HCT116 (cell line): ENCODE data around the gene WIZ. TPM values are rescaled to one million over a fixed set of nuclear protein-coding genes. Genes with fewer than 3 reads are reported as not detected.
"Not testable (repeated sequence)": the region's sequence is repeated elsewhere in the genome, so short reads cannot be mapped to it uniquely, and the experiment has no call there.

Source experiments
- ATAC-seq: fragments of 200-7000 bp; cut with Tn5 transposase; 2 replicates; pipeline ENCODE4 v1.9.1; 2020; ENCODE audit warnings: mild to moderate bottlenecking, moderate library complexity
- BruUV-seq: library from RNA; stranded (reverse); fragments of 400-500 nt; replicated peaks from 2 replicates; lab custom pipeline; 2021; lab: Mats Ljungman, UMichigan
- CTCF ChIA-PET: fragments of 300-600 bp; sonication (Branson Sonifier 250); formaldehyde crosslinking; loops from one replicate; lab custom pipeline; 2021; ENCODE audit warnings: antibody characterized with exemption; lab: Charles Lee
- POLR2A ChIA-PET: fragments of 300-600, 350-600 bp; sonication (Branson Sonifier 250); formaldehyde crosslinking; loops from one replicate; lab custom pipeline; 2021; ENCODE audit warnings: antibody characterized with exemption; lab: Charles Lee
- RAD21 ChIA-PET, 2 experiments: fragments of 300-600 bp; sonication (Branson Sonifier 250); formaldehyde crosslinking; loops; one replicate each; lab custom pipeline; 2023; ENCODE audit warnings: low total read pairs in 2 of 2; ENCODE audit not compliant: uncharacterized antibody in 2 of 2, unreplicated experiment in 2 of 2, low non-redundant PET in 1 of 2; lab: Charles Lee
- DNase-seq: peaks from one replicate; pipeline ENCODE4 v3.0.0-alpha.2; 2010; ENCODE audit warnings: low read depth, low spot score
- H2AFZ ChIP-seq: fragments of 200-600 bp; shearing (Covaris generic), sonication (generic); 2 replicates; pipeline ENCODE4 v1.6.1; 2017; ENCODE audit warnings: low read depth, mixed run types, mixed read lengths, antibody characterized with exemption, low read length; ENCODE audit not compliant: poor library complexity, severe bottlenecking
- H3K27ac ChIP-seq: 2 replicates; pipeline ENCODE4 v1.5.1; 2012; ENCODE audit warnings: low read depth, low read length
- H3K27me3 ChIP-seq: fragments of 200-600 bp; sonication (generic); 2 replicates; pipeline ENCODE4 v1.6.1; 2016; ENCODE audit warnings: mixed run types, low read length, mixed read lengths; ENCODE audit not compliant: insufficient read depth
- H3K36me3 ChIP-seq, 2 experiments: fragments of 200-500 bp in 1 of 2; fragments of 200-600 bp in 1 of 2; sonication (Bioruptor generic) in 1 of 2; sonication (generic) in 1 of 2; 2 replicates each; pipeline versions ENCODE4 v1.5.1 to v1.6.1; 2014 to 2016; ENCODE audit warnings: low read length in 2 of 2, inconsistent platforms in 1 of 2, mixed read lengths in 1 of 2, mixed run types in 1 of 2; ENCODE audit not compliant: insufficient read depth in 2 of 2, control insufficient read depth in 1 of 2
- H3K4me1 ChIP-seq, 2 experiments: fragments of 200-600 bp in 1 of 2; sonication (generic) in 1 of 2; 2 replicates each; pipeline versions ENCODE4 v1.5.1 to v1.6.1; 2012 to 2017; ENCODE audit warnings: low read length in 2 of 2, inconsistent platforms in 1 of 2, mild to moderate bottlenecking in 1 of 2, mixed read lengths in 1 of 2, mixed run types in 1 of 2, moderate library complexity in 1 of 2; ENCODE audit not compliant: insufficient read depth in 2 of 2, control insufficient read depth in 1 of 2
- H3K4me2 ChIP-seq: fragments of 200-600 bp; sonication (generic); 2 replicates; pipeline ENCODE4 v1.6.1; 2017; ENCODE audit warnings: mixed run types, low read length, mixed read lengths
- H3K4me3 ChIP-seq, 2 experiments: fragments of 200-600 bp in 1 of 2; sonication (generic) in 1 of 2; replicated peaks in 1 of 2; 2 replicates each; pipeline ENCODE4 v1.5.1; 2011 to 2016; ENCODE audit warnings: low read length in 2 of 2, control low read depth in 1 of 2, low read depth in 1 of 2, mild to moderate bottlenecking in 1 of 2, mixed read lengths in 1 of 2, mixed run types in 1 of 2
- H3K79me2 ChIP-seq: fragments of 200-600 bp; sonication (generic); 2 replicates; pipeline ENCODE4 v1.6.1; 2017; ENCODE audit warnings: mild to moderate bottlenecking, mixed run types, low read length, moderate library complexity, mixed read lengths; ENCODE audit not compliant: insufficient read depth
- H3K9ac ChIP-seq: fragments of 200-600 bp; sonication (generic); 2 replicates; pipeline ENCODE4 v1.6.1; 2016; ENCODE audit warnings: low read length, mixed read lengths
- H3K9me2 ChIP-seq: fragments of 200-600 bp; sonication (generic), shearing (Covaris generic); 2 replicates; pipeline ENCODE4 v1.6.1; 2017; ENCODE audit warnings: mixed run types, mild to moderate bottlenecking, moderate library complexity; ENCODE audit not compliant: insufficient read depth
- H3K9me3 ChIP-seq, 2 experiments: fragments of 200-500 bp in 1 of 2; fragments of 200-600 bp in 1 of 2; sonication (Bioruptor generic) in 1 of 2; sonication (generic) in 1 of 2; 2 replicates each; pipeline ENCODE4 v1.6.1; 2014 to 2017; ENCODE audit warnings: low read length in 2 of 2, mixed read lengths in 2 of 2, inconsistent platforms in 1 of 2, low read depth in 1 of 2, mild to moderate bottlenecking in 1 of 2, mixed run types in 1 of 2, moderate library complexity in 1 of 2; ENCODE audit not compliant: control insufficient read depth in 1 of 2, insufficient read depth in 1 of 2
- H4K20me1 ChIP-seq: fragments of 200-600 bp; sonication (generic), shearing (Covaris generic); 2 replicates; pipeline ENCODE4 v1.6.1; 2017; ENCODE audit warnings: mixed run types, mild to moderate bottlenecking, moderate library complexity; ENCODE audit not compliant: insufficient read depth
- RAD21 ChIP-seq: IDR thresholded peaks from 2 replicates; pipeline ENCODE4 v1.6.1; 2012; ENCODE audit warnings: low read depth, mild to moderate bottlenecking
- intact Hi-C: fragments of 100-400 bp; cut with micrococcal nuclease; formaldehyde crosslinking; loops from 2 replicates; pipeline ENCODE4 v1.10.0; 2022
- total RNA-seq: library from RNA; stranded (reverse); gene quantifications from one replicate; pipeline ENCODE4 v1.2.1, GENCODE V29; 2021; ENCODE audit not compliant: unreplicated experiment
- TF ChIP-seq, protein P1 (sequence below), 3 experiments: fragments of 200-600 bp in 1 of 3; sonication (generic) in 1 of 3; IDR thresholded peaks in 2 of 3; conservative IDR thresholded peaks in 1 of 3; 2 replicates each; pipeline ENCODE4 v1.5.1; 2012 to 2017; ENCODE audit warnings: low read depth in 2 of 3, low read length in 2 of 3, antibody characterized with exemption in 1 of 3, borderline replicate concordance in 1 of 3, control low read depth in 1 of 3, mild to moderate bottlenecking in 1 of 3, mixed read lengths in 1 of 3, mixed run types in 1 of 3, moderate library complexity in 1 of 3; ENCODE audit not compliant: insufficient read depth in 1 of 3
- TF ChIP-seq, protein P2 (sequence below): IDR thresholded peaks from 2 replicates; pipeline ENCODE4 v1.6.1; 2012

The WIZ gene
- total RNA-seq, 1 experiment from 2014 or later: 28.4 TPM

DNA sequence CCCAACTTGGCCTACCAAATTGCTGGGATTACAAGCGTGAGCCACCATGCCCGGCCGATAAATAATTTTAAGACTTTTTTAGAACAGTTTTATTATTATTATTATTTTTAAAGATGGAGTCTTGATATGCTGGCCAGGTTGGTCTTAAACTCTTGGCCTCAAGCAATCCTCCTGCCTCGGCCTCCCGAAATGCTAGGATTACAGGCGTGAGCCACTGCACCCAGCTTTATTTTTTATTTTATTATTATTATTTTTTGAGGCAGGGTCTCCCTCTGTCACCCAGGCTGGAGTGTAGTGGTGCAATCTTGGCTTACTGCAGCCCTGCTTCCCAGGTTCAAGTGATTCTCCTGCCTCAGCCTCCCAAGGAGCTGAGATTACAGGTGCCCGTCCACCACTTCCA is 31.2 kb upstream of the WIZ start:
- H3K4me2 ChIP-seq, H3K9ac ChIP-seq, H3K27me3 ChIP-seq, H3K9me3 ChIP-seq, H3K79me2 ChIP-seq, H3K4me1 ChIP-seq, H3K4me3 ChIP-seq, H3K36me3 ChIP-seq, H2AFZ ChIP-seq, H3K27ac ChIP-seq, BruUV-seq, intact Hi-C loops, RAD21 ChIA-PET, POLR2A ChIA-PET, H4K20me1 ChIP-seq, DNase-seq, ATAC-seq, H3K9me2 ChIP-seq: not testable (repeated sequence)
- CTCF ChIA-PET: interaction anchor here (0.5 kb wide), 1 partner anchor 303 kb away, joined by 3 read pairs; no protein-coding TSS in a partner anchor

DNA sequence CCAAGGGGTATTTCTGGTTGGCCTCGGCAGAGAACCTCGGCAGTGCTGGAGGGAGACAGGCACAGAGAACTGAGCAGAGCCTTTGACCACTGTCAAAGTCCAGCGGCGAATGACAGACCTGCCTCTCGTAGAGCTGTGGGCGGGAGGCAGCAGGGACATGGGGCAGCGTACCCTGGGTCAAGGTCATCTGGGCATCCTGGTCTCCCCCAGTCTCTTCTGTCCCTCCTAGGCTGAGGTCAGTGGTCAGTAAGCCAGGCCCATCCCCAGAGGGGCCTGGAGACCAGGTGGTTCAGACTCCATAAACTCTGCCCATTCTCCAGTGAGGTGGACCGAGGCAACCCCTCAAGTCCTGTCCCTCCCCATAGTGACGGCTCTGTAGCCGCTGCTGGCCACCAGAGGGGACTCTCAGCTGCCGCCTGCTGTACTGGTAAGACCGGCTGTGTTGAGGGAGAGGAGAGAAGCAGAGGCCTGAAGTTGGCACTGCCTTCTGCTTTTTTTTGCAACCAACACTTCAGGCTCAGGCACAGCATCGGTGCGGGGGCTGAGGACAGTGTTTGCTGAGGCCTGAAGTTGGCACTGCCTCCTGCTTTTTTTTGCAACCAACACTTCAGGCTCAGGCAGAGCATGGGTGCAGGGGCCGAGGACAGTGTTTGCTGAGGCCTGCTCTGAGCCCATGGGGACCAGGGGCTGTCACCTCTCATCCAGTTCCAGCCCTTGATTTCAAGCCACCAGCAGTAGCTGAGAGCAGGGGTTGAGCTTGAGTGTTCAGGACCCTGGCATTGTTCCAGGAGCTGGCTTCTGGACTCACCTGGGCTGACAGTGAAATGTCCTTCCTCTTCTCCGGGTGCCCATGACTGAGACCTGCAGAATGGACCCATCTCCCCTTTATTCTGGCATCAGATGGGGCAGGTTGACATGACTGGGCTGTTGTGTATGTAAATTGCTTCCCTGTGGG is 29.9 kb upstream of the WIZ start, which contains the start of gene PGLYRP2:
PGLYRP2 (minus strand) TSS at position 111 of the 955 bp plus-strand sequence. CDS start 130 bp downstream, outside the sequence.
- no peak within 1 kb of the TSS for H3K4me3 ChIP-seq
- ChIA-PET POLR2A (interaction anchor here (0.9 kb wide), 1 partner anchor 76 kb away, joined by 3 read pairs; no protein-coding TSS in a partner anchor), RAD21 (interaction anchor here in 1 of 2 experiments (0.6 kb wide), 1 partner anchor 388 kb away, joined by 4 read pairs; no protein-coding TSS in a partner anchor), CTCF (interaction anchor here (1.4 kb wide), 1 partner anchor 76 kb away, joined by 5 read pairs; no protein-coding TSS in a partner anchor)
- no peaks in the 10 kb centered on the region for H3K4me1 ChIP-seq
- intact Hi-C loops: loop anchor here (1.0 kb wide), 1 partner anchor 77 kb away; no protein-coding TSS in a partner anchor
- no peaks in the 10 kb centered on the region for H4K20me1 ChIP-seq
- no peaks in the 10 kb centered on the region for H3K36me3 ChIP-seq
- no peaks in the 10 kb centered on the region for H3K9me2 ChIP-seq
- no peaks in the 10 kb centered on the region for H3K79me2 ChIP-seq
- no TSS peak for BruUV-seq
- no peak within 1 kb of the TSS for H3K9ac ChIP-seq
- no peak within 1 kb of the TSS for H2AFZ ChIP-seq
- H3K9me3 ChIP-seq: no peaks in the 10 kb centered on the region
- DNase-seq: no peak
- no peak within 1 kb of the TSS for H3K4me2 ChIP-seq
- TF ChIP-seq, protein P1, sequence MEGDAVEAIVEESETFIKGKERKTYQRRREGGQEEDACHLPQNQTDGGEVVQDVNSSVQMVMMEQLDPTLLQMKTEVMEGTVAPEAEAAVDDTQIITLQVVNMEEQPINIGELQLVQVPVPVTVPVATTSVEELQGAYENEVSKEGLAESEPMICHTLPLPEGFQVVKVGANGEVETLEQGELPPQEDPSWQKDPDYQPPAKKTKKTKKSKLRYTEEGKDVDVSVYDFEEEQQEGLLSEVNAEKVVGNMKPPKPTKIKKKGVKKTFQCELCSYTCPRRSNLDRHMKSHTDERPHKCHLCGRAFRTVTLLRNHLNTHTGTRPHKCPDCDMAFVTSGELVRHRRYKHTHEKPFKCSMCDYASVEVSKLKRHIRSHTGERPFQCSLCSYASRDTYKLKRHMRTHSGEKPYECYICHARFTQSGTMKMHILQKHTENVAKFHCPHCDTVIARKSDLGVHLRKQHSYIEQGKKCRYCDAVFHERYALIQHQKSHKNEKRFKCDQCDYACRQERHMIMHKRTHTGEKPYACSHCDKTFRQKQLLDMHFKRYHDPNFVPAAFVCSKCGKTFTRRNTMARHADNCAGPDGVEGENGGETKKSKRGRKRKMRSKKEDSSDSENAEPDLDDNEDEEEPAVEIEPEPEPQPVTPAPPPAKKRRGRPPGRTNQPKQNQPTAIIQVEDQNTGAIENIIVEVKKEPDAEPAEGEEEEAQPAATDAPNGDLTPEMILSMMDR (IDR thresholded peaks at IDR 0.05 in 2 of 3, conservative IDR thresholded peaks at IDR 0.05 in 1 of 3; ENCODE audit: borderline replicate concordance in 1 of 3, insufficient read depth in 1 of 3, low read depth in 2 of 3, low read length in 2 of 3): peak; percentile 15 to 33 (median 31); a peak in 4 of 6 replicates
- TF ChIP-seq RAD21: peak; percentile 52
- TF ChIP-seq, protein P2, sequence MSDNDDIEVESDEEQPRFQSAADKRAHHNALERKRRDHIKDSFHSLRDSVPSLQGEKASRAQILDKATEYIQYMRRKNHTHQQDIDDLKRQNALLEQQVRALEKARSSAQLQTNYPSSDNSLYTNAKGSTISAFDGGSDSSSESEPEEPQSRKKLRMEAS: no peak
- no peaks in the 10 kb centered on the region for H3K27me3 ChIP-seq
- no peak within 1 kb of the TSS for H3K27ac ChIP-seq
- peak; percentile 49; the same call in 1 of the 2 replicates for ATAC-seq
